ENCODE results near the gene HBZ.
"Not testable (repeated sequence)": the region's sequence is repeated elsewhere in the genome, so short reads cannot be mapped to it uniquely, and the experiment has no call there.

Gene HBZ

DNA sequence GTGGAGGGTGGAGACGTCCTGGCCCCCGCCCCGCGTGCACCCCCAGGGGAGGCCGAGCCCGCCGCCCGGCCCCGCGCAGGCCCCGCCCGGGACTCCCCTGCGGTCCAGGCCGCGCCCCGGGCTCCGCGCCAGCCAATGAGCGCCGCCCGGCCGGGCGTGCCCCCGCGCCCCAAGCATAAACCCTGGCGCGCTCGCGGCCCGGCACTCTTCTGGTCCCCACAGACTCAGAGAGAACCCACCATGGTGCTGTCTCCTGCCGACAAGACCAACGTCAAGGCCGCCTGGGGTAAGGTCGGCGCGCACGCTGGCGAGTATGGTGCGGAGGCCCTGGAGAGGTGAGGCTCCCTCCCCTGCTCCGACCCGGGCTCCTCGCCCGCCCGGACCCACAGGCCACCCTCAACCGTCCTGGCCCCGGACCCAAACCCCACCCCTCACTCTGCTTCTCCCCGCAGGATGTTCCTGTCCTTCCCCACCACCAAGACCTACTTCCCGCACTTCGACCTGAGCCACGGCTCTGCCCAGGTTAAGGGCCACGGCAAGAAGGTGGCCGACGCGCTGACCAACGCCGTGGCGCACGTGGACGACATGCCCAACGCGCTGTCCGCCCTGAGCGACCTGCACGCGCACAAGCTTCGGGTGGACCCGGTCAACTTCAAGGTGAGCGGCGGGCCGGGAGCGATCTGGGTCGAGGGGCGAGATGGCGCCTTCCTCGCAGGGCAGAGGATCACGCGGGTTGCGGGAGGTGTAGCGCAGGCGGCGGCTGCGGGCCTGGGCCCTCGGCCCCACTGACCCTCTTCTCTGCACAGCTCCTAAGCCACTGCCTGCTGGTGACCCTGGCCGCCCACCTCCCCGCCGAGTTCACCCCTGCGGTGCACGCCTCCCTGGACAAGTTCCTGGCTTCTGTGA lies 24.3 kb downstream of the HBZ start, which contains the start of gene HBA1:
HBA1 (plus strand) TSS at position 204 of the 906 bp plus-strand sequence; CDS start at position 241, 37 bp downstream.
- Mint-ChIP-seq H3K27me3 (peaks cover 57% of the 10 kb centered on the region), H3K4me1 (ENCODE audit: low read depth) (peaks cover 24% of the 10 kb centered on the region), H3K4me3 (peak within 1 kb of the TSS; percentile 25)
- not testable (repeated sequence) for DNase-seq; H3K27ac Mint-ChIP-seq; H3K36me3 Mint-ChIP-seq (ENCODE audit: low read depth); H3K9me3 Mint-ChIP-seq

- Mint-ChIP-seq H3K36me3 (ENCODE audit: low read depth) (no peaks in the 10 kb centered on the region), H3K4me3 (no peak overlapping the region), H3K27me3 (peaks cover 55% of the 10 kb centered on the region), H3K27ac (no peak overlapping the region), H3K9me3 (no peaks in the 10 kb centered on the region), H3K4me1 (ENCODE audit: low read depth) (peaks cover 24% of the 10 kb centered on the region)
- DNase-seq, result no peak
Measured at GRCh38 chr16:177394-177822, 25.0 kb downstream of the HBZ start.

DNA sequence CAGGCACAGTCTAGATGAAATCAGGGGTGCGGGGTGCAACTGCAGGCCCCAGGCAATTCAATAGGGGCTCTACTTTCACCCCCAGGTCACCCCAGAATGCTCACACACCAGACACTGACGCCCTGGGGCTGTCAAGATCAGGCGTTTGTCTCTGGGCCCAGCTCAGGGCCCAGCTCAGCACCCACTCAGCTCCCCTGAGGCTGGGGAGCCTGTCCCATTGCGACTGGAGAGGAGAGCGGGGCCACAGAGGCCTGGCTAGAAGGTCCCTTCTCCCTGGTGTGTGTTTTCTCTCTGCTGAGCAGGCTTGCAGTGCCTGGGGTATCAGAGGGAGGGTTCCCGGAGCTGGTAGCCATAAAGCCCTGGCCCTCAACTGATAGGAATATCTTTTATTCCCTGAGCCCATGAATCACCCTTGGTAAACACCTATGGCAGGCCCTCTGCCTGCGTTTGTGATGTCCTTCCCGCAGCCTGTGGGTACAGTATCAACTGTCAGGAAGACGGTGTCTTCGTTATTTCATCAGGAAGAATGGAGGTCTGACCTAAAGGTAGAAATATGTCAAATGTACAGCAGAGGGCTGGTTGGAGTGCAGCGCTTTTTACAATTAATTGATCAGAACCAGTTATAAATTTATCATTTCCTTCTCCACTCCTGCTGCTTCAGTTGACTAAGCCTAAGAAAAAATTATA lies 25.7 kb downstream of the HBZ start:
- H3K4me3 Mint-ChIP-seq, result no peak overlapping the region
- peaks cover 24% of the 10 kb centered on the region for H3K4me1 Mint-ChIP-seq (ENCODE audit: low read depth)
- H3K27me3 Mint-ChIP-seq, result peaks cover 55% of the 10 kb centered on the region
- H3K36me3 Mint-ChIP-seq (ENCODE audit: low read depth), result peaks cover 3% of the 10 kb centered on the region
- DNase-seq, result no peak
- H3K27ac Mint-ChIP-seq, result no peak overlapping the region
- no peaks in the 10 kb centered on the region for H3K9me3 Mint-ChIP-seq

DNA sequence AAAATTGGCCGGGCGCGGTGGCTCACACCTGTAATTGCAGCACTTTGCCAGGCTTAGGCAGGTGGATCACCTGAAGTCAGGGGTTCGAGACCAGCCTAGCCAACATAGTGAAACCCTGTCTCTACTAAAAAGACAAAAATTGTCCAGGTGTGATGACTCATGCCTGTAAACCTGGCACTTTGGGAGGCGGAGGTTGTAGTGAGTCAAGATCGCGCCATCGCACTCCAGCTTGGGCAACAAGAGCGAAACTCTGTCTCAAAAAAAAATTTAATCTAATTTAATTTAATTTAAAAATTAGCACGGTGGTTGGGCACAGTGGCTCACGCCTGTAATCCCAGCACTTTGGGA lies 26.2 kb downstream of the HBZ start:
- DNase-seq, result no peak
- H3K27ac Mint-ChIP-seq, result no peak overlapping the region
- H3K36me3 Mint-ChIP-seq (ENCODE audit: low read depth), result peaks cover 3% of the 10 kb centered on the region
- H3K9me3 Mint-ChIP-seq, result no peaks in the 10 kb centered on the region
- H3K4me1 Mint-ChIP-seq (ENCODE audit: low read depth), result peaks cover 22% of the 10 kb centered on the region
- H3K27me3 Mint-ChIP-seq, result peaks cover 49% of the 10 kb centered on the region
- no peak overlapping the region for H3K4me3 Mint-ChIP-seq

DNA sequence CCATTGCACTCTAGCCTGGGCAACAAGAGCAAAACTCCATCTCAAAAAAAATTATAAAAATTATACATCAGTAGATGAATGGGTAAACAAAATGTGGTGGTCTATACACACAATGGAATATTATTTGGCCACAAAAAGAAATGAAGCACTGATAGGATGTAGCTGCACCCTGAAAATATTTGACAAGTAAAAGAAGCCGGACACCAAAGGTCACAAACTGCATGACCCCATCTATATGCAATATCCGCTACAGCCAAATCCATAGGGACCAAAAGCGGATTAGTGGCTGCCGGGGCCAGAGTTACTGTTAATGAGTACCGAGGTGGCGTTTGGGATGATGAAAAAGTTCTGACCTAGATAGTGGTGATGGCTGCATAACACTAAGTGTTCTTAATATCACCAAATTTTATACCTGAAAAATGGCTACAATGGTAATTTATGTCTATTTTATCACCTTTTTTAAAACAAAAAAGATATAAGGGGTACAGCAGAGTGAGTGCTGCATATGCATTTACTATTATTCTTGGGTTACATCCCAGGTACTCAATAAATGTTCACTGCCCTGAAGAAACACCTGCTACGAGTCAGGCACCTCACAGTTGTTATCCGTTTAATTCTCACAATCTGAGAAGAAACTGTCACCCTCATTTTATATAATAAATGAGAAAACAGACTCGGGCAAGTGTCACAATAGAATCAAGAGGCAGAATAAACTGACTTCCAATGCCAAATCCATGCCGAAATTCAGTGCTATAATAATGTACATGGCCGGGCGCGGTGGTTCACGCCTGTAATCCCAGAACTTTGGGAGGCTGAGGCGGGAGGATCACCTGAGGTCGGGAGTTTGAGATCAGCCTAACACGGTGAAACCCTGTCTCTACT lies 27.0 kb downstream of the HBZ start:
- no peaks in the 10 kb centered on the region for H3K9me3 Mint-ChIP-seq
- H3K27me3 Mint-ChIP-seq, result peaks cover 45% of the 10 kb centered on the region
- H3K36me3 Mint-ChIP-seq (ENCODE audit: low read depth), result peaks cover 8% of the 10 kb centered on the region
- no peak overlapping the region for H3K27ac Mint-ChIP-seq
- H3K4me3 Mint-ChIP-seq, result peak overlapping the region; percentile 25
- peaks cover 21% of the 10 kb centered on the region for H3K4me1 Mint-ChIP-seq (ENCODE audit: low read depth)
- no peak for DNase-seq

DNA sequence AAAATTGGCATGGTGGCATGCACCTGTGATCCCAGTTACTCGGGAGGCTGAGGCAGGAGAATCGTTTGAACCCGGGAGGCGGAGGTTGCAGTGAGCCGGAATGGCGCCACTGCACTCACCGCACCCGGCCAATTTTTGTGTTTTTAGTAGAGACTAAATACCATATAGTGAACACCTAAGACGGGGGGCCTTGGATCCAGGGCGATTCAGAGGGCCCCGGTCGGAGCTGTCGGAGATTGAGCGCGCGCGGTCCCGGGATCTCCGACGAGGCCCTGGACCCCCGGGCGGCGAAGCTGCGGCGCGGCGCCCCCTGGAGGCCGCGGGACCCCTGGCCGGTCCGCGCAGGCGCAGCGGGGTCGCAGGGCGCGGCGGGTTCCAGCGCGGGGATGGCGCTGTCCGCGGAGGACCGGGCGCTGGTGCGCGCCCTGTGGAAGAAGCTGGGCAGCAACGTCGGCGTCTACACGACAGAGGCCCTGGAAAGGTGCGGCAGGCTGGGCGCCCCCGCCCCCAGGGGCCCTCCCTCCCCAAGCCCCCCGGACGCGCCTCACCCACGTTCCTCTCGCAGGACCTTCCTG lies 27.7 kb downstream of the HBZ start, which contains the start of gene HBQ1:
HBQ1 (plus strand) TSS at position 359 of the 575 bp plus-strand sequence; CDS start at position 387, 28 bp downstream.
- peaks cover 12% of the 10 kb centered on the region for H3K36me3 Mint-ChIP-seq (ENCODE audit: low read depth)
- H3K27me3 Mint-ChIP-seq, result peaks cover 37% of the 10 kb centered on the region
- H3K27ac Mint-ChIP-seq, result no peak within 1 kb of the TSS
- H3K4me3 Mint-ChIP-seq, result peak within 1 kb of the TSS; percentile 25
- peak; percentile 73 for DNase-seq
- no peaks in the 10 kb centered on the region for H3K9me3 Mint-ChIP-seq
- H3K4me1 Mint-ChIP-seq (ENCODE audit: low read depth), result peaks cover 16% of the 10 kb centered on the region

DNA sequence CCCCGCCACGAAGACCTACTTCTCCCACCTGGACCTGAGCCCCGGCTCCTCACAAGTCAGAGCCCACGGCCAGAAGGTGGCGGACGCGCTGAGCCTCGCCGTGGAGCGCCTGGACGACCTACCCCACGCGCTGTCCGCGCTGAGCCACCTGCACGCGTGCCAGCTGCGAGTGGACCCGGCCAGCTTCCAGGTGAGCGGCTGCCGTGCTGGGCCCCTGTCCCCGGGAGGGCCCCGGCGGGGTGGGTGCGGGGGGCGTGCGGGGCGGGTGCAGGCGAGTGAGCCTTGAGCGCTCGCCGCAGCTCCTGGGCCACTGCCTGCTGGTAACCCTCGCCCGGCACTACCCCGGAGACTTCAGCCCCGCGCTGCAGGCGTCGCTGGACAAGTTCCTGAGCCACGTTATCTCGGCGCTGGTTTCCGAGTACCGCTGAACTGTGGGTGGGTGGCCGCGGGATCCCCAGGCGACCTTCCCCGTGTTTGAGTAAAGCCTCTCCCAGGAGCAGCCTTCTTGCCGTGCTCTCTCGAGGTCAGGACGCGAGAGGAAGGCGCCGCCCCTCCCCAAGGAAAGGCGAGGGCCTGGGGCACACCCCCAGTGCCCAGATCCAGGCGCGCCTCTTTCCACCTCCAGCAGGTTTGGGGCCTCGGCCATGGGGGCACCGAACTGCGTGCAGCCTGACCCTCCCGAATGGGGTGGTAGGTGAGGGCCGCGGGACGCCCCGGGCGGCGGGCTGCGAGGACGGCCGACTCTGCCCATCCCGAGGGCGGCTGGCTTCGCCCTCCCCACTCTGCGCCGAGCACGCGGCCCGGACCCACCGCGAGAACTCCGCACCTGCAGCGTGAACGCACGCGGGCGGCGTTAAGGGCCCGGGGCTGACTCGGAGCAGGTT lies 28.5 kb downstream of the HBZ start:
- no peaks in the 10 kb centered on the region for H3K9me3 Mint-ChIP-seq
- H3K4me1 Mint-ChIP-seq (ENCODE audit: low read depth), result peaks cover 13% of the 10 kb centered on the region
- no peak for DNase-seq
- H3K36me3 Mint-ChIP-seq (ENCODE audit: low read depth), result peaks cover 19% of the 10 kb centered on the region
- H3K27ac Mint-ChIP-seq, result no peak overlapping the region
- peak overlapping the region; percentile 25 for H3K4me3 Mint-ChIP-seq
- H3K27me3 Mint-ChIP-seq, result peaks cover 30% of the 10 kb centered on the region

DNA sequence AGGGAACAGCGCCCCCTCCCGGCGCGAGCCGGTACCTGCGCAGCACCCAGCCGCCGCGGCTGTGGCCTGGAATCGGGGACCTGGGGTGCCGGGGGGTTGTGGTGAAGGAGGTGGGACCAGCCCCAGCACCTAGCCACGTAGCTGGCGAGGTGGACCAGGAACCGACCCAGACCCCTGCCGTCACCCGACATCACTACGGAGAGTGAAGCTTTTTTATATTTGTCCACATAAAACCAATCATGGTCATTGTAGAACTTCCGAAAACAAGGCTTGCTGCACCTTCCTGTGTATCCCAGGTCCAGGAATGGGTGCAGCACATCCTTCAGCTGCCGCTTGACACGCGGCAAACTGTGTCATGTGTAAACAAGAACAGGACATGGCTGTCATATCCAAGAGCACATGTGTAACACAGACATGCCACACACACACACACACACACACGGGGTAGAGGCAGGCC lies 29.1 kb downstream of the HBZ start:
- Mint-ChIP-seq H3K4me3 (no peak overlapping the region), H3K27ac (no peak overlapping the region), H3K27me3 (peaks cover 28% of the 10 kb centered on the region), H3K9me3 (no peaks in the 10 kb centered on the region), H3K36me3 (ENCODE audit: low read depth) (peaks cover 19% of the 10 kb centered on the region), H3K4me1 (ENCODE audit: low read depth) (peaks cover 12% of the 10 kb centered on the region)
- DNase-seq, result peak; percentile 93

DNA sequence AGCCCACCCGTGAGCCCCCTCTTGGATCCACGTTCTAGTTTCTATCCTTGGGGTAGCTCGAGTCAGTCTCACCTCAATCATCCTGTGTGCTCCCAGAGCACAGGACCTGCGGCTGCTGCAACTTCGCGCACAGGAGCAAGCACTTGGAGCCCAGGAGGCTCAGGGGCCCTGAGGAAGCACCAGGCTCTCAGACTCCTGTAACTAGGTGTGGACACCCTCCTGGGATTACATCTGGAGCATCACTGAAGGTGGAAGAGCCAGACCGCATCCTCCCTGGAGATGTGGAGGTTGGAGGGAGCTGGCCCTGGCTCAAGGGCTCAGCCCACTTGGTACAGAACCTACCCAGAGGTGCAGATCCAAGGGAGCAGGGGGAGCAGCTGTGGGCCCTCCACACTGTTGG lies 30.6 kb downstream of the HBZ start:
- H3K4me3 Mint-ChIP-seq, result no peak overlapping the region
- peaks cover 18% of the 10 kb centered on the region for H3K27me3 Mint-ChIP-seq
- peaks cover 27% of the 10 kb centered on the region for H3K36me3 Mint-ChIP-seq (ENCODE audit: low read depth)
- no peaks in the 10 kb centered on the region for H3K9me3 Mint-ChIP-seq
- no peak for DNase-seq
- no peak overlapping the region for H3K27ac Mint-ChIP-seq
- peaks cover 7% of the 10 kb centered on the region for H3K4me1 Mint-ChIP-seq (ENCODE audit: low read depth)

DNA sequence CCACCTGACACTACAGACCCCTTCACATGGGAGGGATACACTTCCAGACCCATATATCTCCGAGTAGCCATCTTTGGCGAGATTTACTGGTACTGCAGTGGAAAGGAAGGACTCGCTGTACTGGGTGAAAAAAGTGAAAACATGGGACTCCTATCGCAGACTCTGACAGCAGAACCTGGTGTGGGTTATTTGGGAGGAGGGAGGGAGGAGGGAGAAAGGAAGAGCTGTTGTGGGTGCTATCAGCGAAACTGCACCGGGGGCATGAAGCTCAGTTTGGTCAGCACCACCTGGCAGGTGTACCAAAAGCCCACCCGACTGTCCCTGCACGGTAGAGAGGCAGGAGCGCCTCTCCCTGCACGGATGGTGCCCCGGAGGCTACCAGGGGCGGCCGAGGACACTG lies 32.8 kb downstream of the HBZ start:
- Mint-ChIP-seq H3K4me1 (ENCODE audit: low read depth) (peaks cover 8% of the 10 kb centered on the region), H3K27ac (no peak overlapping the region), H3K9me3 (no peaks in the 10 kb centered on the region), H3K4me3 (no peak overlapping the region), H3K27me3 (no peaks in the 10 kb centered on the region), H3K36me3 (ENCODE audit: low read depth) (peaks cover 47% of the 10 kb centered on the region)
- no peak for DNase-seq

DNA sequence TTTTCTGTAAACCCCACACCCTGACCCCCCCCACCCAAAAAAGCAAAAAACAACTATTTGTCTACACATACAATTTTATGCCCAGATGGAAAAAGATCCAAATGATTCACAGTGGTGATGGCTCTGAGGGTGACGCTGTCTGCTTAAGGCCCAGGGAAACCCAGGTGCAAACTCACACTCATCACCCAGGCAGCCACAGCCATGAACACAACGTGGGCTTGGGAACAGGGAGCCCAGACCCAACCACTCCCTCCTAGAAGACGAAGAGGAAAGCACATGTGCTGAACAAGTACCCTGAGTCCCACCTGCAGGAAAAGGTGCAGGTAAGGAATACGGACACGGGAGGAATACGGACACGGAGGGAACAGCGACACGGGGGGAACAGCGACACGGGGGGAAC lies 33.2 kb downstream of the HBZ start:
- H3K36me3 Mint-ChIP-seq (ENCODE audit: low read depth), result peaks cover 52% of the 10 kb centered on the region
- no peaks in the 10 kb centered on the region for H3K9me3 Mint-ChIP-seq
- no peak overlapping the region for H3K27ac Mint-ChIP-seq
- H3K4me1 Mint-ChIP-seq (ENCODE audit: low read depth), result peaks cover 8% of the 10 kb centered on the region
- H3K27me3 Mint-ChIP-seq, result no peaks in the 10 kb centered on the region
- no peak for DNase-seq
- H3K4me3 Mint-ChIP-seq, result no peak overlapping the region

GRCh38 chr16:187330-187729 lies 34.9 kb downstream of the HBZ start:
- H3K36me3 Mint-ChIP-seq (ENCODE audit: low read depth), result peaks cover 68% of the 10 kb centered on the region
- H3K27ac Mint-ChIP-seq, result no peak overlapping the region
- DNase-seq, result no peak
- H3K9me3 Mint-ChIP-seq, result no peaks in the 10 kb centered on the region
- peaks cover 6% of the 10 kb centered on the region for H3K4me1 Mint-ChIP-seq (ENCODE audit: low read depth)
- no peak overlapping the region for H3K4me3 Mint-ChIP-seq
- H3K27me3 Mint-ChIP-seq, result no peaks in the 10 kb centered on the region

DNA sequence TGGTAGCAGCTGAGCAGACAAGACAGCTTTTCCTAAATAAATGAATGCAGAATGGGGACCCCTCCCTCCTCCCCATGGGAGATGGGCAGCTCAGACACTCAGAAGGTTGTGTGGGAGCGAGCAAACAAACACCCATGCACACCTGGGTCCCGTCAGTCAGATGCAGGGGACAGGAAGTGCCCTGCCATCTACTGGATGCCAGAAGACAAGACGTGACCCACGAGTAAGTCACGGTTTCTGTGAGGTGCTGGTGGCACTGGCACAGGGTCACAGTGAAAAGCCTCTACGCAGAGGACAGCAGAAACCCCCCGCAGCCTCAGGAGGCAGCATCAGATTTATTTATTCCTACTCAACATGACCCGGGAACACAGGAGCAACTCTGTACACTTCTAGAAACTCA lies 36.2 kb downstream of the HBZ start:
- Mint-ChIP-seq H3K27ac (peak overlapping the region; percentile 71), H3K36me3 (ENCODE audit: low read depth) (peaks cover 78% of the 10 kb centered on the region), H3K4me3 (no peak overlapping the region), H3K4me1 (ENCODE audit: low read depth) (peaks cover 6% of the 10 kb centered on the region), H3K27me3 (no peaks in the 10 kb centered on the region), H3K9me3 (no peaks in the 10 kb centered on the region)
- DNase-seq, result no peak
